Left cardiac atrium (tissue), 4 donors: ENCODE measurements around the gene PLP2. TPM values are rescaled to one million over a fixed set of nuclear protein-coding genes. Genes with fewer than 3 reads are reported as not detected.

Experiments used
- ATAC-seq, 2 donors: fragments of 200-7000 bp; cut with Tn5 transposase; one replicate each; pipeline ENCODE4 v1.9.1; 2020; ENCODE audit warnings: mild to moderate bottlenecking in 2 of 2, moderate library complexity in 2 of 2
- DNase-seq: peaks from one replicate; pipeline ENCODE4 v3.0.0-alpha.2; 2020
- intact Hi-C, 2 donors: fragments of 100-400 bp; cut with DNase I; formaldehyde crosslinking; loops; one replicate each; pipeline versions ENCODE4 v1.14.1 to v1.15.1; 2022 to 2023
- total RNA-seq, 2 donors: library from RNA; stranded (reverse); fragmentation: NEBNext Ultra II Directional; extraction: Animal tissue kit (Norgen Biotek cat#: 25700); gene quantifications; one replicate each; pipeline ENCODE4 v1.2.1, GENCODE V29; 2021
- donor health status: DM: no; HTN: yes; CAD: no.
- donor health status: DM: no; HTN: yes; CAD: no; lungs with severe emphysema.
- donor health status: DM: yes; HTN: yes; CAD: no.
- donor health status: Dilated cardiomyopathy.

PLP2 gene
- total RNA-seq, 2 donors from 2014 or later, result 97.5 to 114 TPM

DNA sequence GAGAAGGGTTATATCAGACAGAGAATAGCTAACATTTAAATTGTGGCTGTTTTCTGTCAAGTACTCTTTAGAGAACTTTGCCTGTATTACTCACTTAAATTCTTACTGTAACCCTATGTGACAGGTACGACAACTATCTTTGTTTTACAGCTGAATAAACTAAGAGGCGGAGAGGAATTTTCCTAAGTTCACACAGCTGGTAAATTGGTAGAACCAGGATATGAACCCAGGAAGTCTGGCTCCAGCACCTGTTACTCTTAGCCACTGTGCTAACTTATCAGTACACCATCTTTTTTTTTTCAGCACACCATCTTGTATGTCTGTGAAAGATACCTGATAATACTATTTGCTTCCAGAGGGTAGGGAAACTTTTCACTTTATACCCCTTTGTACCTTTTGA lies 30.3 kb downstream of the PLP2 start:
- no peak for ATAC-seq
- intact Hi-C loops, result no loop called here
- DNase-seq, result no peak

DNA sequence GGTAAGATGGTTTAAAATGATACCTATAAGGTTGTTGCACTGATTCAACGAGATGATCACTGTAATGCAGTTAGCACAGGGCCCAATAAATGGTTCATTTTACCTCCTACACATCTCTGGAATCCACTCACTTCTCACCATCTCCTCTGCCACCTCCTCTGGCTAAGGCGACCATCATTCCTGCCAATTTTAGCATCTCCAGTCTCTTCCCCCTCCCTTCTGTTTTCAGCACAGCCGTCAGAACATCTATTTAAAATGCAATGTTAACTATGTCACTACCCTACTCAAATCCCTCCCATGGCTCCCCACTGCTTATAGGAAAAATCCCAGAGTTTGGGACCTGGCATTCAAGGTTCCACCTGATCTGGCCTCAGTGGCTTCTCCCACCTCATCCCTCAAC lies 31.8 kb downstream of the PLP2 start:
- DNase-seq, result no peak
- intact Hi-C loops, result no loop called here
- ATAC-seq, result no peak

DNA sequence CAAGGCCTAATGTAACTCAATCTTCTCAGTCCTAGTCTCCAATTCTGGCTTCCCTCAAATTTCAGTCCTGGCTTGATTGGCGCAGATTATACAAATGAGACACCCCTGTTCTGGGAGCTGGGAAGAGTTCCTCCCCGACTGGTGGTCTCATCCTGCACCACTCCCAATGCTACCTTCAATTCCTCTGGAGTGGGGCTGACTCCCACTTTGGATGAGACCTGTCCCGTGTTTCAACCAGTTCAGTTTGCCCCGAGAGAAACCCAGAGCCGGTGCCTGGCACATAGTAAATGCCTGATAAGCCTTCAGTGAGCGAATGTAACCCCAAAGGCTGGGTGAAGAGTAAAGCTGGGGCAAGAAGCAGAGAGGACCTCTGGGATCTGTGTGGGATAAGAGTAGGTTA lies 32.3 kb downstream of the PLP2 start:
- no peak for DNase-seq
- no peak for ATAC-seq
- intact Hi-C loops, result no loop called here

DNA sequence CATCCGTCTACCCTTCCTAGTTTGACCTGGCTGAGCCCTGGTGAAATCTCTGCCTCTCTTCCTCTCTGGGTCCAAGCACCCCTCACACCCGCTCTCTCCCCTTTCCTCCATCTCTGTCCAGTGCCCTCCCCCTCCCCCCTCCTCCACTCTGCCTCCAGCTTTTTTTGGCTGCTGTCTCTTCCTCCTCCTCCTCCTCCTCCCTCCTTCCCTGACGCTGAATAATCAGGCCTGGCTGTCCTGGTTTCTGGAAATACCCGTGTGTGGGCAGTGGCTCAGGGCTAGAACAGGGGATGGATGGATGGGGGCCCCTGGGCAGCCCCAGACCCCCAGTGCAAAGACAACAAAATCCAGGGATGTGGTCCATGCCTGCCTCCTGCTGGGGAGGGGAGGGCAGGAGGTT lies 33.0 kb downstream of the PLP2 start:
- intact Hi-C loops, result no loop called here
- no peak for DNase-seq
- no peak for ATAC-seq

DNA sequence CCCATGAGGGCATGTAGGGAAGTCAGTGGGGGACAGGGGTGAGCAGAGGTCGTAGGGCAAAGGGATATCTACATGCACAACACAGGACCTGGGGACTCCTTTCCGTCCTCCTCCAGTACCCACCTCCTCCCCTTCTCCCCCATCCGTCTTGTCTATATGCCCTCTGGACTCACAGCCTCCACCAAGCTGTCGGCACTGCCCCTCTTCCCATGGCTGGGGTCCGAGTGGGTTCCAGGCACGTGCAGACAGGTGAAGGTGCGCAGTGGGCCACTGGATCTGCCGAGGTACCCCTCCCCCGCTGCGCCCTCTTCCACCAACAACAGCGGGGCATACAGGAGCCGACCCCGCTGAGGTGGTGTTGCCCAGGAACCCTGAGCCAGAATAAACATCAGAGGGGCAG lies 33.7 kb downstream of the PLP2 start:
- intact Hi-C loops, result no loop called here
- no peak for DNase-seq
- no peak for ATAC-seq

DNA sequence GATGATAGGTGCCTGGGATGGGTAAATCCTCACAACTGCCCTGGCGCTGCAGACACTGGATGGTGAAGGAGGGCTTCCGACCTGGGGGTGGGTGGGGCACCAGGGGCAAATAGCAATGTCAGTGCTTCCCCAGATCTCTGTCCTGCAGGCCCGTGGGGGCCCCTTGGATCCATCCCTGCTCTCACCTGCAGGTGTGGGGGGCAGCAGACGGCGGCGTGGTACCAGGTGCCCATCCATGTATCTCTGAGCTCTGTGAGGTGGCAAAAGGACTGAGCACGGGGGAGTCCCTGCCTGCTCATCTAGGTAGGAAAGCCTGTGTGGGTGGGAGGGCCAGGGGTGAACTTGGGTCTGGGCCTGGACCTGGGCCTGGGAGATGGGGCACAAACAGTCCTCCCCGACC lies 34.8 kb downstream of the PLP2 start:
- DNase-seq (no peak), ATAC-seq (no peak)
- intact Hi-C loops, result no loop called here

DNA sequence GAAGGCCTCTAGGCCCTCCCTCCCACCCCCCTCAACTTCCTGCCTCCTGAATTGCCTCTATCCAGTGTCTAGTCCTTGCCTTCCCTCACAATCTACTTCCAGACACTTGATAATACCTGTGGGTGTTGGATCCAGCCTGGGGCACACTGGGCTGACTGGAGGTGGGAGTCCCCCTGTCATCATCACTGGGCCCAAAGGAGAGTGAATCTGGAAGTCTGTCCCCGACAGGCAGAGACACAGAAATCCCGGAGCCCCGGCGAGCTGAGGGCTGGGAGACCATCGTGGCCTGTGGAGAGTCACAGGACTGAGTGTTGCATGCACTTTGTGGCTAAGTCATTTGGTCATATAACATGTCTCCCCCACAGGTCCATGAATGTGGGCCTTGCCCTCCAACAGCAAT lies 36.7 kb downstream of the PLP2 start:
- no peak for DNase-seq
- intact Hi-C loops, result no loop called here

DNA sequence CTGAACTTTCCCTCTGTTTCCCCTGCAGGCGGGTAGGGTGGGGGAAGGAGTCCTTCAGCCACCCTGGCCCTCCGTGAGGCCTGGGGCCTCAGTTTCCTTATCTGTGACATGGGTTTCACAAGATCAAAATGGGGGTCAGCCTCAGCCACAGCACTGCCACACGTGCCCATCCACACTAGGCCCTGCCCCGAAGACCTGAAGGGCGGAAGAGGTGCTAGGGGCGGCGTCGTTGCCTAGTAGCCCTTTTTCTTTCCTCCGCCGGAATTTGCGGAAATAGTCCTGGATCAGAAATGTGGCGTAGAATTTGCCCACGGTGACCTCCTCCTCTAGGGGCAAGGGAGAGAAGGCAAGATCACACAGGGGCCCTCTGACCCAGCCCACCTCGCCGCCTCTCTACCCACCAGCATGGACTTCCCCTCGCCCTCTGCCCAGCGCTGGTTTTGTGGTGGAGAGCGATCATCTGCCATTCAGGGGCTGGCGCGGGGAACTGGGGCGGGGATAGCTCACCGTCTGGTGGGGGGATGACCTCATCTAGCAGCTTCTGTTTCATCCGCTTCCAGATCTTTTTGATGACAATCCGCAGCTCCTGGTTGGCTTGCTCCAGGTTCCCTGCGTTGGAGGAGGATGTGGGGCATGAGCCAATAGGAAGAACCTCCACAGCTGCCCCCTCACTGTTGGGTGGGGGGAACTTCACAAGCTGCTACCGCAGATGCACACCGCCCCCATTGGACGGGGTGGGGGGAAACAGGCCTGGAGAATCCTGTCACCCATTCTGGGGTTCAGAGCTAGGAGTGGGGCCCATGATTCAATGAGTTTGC lies 37.9 kb downstream of the PLP2 start:
- ATAC-seq (no peak), DNase-seq (no peak)
- intact Hi-C loops, result no loop called here

More for the DNA sequence above, 36.7 kb downstream of the PLP2 start:
- no peak for ATAC-seq

DNA sequence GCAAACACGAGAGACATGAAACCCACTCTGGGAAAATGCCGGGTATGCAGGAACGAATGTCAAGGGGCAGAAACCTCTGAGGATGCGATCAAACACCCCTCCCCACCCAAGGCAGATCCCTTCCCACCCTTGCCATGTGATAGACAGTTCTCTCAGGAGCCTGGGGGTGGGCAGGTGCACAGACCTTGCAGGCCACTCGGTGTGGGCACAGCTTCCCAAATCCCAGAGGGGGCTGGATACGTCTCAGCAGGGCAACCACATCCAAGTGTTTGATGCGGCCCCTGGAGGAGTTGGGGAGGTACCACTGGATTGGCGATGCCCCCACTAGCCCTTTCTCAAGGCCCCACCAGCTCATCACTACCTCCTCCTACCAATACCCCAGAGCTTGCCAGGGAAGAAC lies 38.7 kb downstream of the PLP2 start:
- no peak for DNase-seq
- intact Hi-C loops, result no loop called here
- no peak for ATAC-seq

DNA sequence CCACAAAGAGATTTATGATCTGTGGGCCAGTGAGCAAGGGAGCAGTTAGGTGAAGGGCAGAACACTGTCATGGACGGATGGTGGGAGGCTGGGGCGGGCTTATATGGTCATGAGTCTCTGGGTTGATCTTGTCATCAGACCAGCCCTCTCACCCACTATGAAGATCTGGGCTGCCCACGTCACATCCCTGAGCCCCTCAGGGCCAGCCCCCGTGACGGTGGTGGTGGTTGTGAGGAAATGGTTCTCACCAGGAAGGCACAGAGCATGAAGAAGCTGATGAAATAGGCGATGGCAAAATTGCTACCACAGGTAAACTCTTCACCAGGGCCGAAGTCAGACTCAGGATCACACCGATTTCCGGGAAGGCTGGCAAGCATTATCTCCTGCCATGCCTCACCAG lies 39.4 kb downstream of the PLP2 start:
- no peak for DNase-seq
- ATAC-seq, result no peak
- intact Hi-C loops, result no loop called here

DNA sequence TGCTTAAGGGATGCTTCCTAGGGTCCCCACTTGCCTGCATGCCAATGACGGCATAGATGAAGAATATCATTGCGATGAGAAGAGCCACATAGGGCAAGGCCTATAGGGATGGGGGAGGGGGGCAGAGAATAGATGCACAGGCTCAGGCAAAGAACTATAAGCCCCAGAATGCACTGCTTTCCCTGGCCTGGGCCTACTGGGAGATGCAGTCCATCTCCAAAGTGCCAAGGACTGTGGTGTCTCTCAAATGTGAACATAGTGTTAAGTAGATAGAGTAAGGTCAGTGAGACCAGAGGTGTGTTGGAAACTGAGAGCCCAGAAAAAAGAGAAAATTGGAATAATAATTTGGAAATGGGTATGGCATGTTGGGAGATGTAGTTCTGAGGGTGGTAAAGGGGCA lies 40.5 kb downstream of the PLP2 start:
- ATAC-seq (no peak), DNase-seq (no peak)
- intact Hi-C loops, result no loop called here

DNA sequence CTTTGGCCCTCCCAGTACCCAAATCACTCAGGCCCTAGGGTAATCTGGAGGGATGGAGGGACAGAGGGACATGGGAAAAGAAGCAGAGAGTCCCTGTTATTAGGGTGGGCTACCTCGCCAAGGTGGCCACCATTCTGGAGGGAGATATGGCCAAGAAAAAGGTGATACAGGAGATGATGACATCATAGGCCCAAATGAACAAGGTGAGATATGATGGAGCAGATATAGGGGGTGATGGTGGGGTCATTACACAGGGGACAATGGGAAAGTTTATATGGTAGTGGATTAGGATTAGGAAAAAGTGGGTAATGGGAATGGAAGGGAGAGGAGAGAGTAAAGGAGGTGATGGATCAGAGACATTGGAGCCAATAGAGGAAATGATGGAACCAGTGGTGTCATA lies 41.2 kb downstream of the PLP2 start:
- no peak for ATAC-seq
- intact Hi-C loops, result no loop called here
- DNase-seq, result no peak

DNA sequence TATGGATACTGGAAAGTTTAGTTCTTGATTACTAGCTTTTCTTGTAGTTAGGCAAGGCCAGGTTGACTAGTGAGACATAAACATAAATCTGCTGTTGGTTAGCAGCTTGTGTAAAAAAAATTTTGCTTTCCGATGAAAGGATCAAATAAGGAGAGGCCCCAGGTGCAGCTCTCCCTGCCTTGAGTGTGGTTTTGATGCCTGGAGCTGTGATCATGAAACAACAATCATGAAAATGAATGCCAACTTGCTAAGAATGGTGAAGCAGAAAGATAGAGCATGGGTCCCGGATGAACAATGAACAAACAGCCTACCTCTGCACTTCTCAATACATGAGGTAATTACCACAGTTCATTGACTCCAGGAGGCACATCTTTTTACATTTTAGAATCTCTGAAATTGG lies 42.7 kb downstream of the PLP2 start:
- ATAC-seq, result no peak

DNA sequence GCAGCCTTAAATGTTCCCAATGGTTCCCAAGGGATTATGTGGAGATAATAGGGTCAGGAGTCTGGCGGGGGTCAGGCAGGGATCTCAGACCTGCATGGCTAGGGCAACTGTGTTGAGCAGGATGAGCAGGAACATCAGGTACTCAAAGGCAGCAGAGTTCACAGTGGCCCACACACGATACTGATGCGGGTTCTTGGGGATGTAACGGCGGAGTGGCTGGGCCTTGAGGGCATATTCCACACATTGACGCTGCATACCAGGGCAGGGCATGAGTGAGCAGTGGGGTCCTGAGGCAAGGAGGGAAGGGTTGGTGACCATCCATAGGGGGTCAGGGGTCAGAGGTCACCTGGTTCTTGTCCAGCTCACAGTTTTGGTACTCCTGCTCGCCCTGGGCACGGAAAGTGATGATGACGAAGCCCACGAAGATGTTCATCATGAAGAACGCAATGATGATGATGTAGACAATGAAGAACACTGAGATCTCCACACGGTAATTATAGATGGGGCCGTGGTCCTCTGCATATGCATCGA lies 43.4 kb downstream of the PLP2 start:
- intact Hi-C loops, result no loop called here
- DNase-seq, result no peak
- ATAC-seq, result no peak

More for the DNA sequence above, 42.7 kb downstream of the PLP2 start:
- no peak for DNase-seq
- intact Hi-C loops, result no loop called here

DNA sequence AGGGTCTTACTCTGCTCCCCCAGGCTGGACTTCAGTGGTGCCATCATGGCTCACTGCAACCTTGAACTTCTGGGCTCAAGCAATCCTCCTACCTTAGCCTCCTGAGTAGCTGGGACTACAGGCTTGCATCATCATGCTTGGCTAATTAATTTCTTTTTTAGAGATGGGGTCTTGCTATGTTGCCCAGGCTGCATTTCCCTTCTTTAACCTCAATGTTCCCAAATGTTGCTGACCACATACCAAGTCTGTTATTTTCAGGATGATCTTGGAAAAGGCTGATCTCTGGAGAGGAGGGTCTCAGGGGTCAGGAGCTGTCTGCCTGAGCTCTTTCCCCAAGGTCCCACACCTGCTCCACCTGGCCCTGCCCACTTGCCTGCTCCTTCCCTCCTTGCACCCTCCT lies 48.4 kb downstream of the PLP2 start:
- ATAC-seq (no peak), DNase-seq (no peak)
- intact Hi-C loops, result no loop called here

DNA sequence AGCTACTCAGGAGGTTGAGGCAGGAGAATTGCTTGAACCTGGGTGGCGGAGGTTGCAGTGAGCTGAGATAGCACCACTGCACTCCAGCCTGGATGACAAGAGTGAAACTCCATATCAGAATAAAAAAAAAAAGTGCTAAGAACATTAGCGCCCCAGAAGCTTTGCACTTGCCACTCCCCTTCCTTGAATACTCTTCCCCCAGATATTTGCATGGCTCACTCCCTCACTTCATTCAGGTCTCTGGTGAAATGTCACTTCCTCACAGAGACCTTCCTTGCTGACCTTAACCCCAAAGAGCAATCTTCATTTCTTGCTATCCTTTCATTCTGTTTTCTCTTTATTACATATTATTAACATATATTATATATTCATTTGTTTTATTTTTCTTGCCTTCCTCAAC lies 50.2 kb downstream of the PLP2 start:
- ATAC-seq (no peak), DNase-seq (no peak)
- intact Hi-C loops, result no loop called here

Other genes with a start within 250 kb of the PLP2 start
- 10 to 100 TPM; 19.0 to 27.0 TPM for gene OTUD5, start 214.3 kb upstream of the PLP2 start, total RNA-seq
- 1 to 10 TPM in 1 of 2 donors, under 1 TPM in 1; 0.99 to 1.4 TPM for gene KCND1, start 200.1 kb upstream of the PLP2 start, total RNA-seq
- 10 to 100 TPM; 23.7 to 25.4 TPM for gene GRIPAP1, start 169.6 kb upstream of the PLP2 start, total RNA-seq
- 10 to 100 TPM; 34.5 to 36.2 TPM for gene TFE3, start 128.5 kb upstream of the PLP2 start, total RNA-seq
- gene CCDC120, start 112.9 kb upstream of the PLP2 start, total RNA-seq, result 1 to 10 TPM; 2.4 to 2.7 TPM
- 10 to 100 TPM; 15.6 to 20.1 TPM for gene PRAF2, start 97.9 kb upstream of the PLP2 start, total RNA-seq
- 10 to 100 TPM; 52.3 to 61.1 TPM for gene WDR45, start 92.0 kb upstream of the PLP2 start, total RNA-seq
- 10 to 100 TPM; 17.1 to 19.4 TPM for gene GPKOW, start 48.2 kb upstream of the PLP2 start, total RNA-seq
- gene MAGIX, start 9.1 kb upstream of the PLP2 start, total RNA-seq, result 1 to 10 TPM; 7.7 to 7.9 TPM
- gene PRICKLE3, start 14.5 kb downstream of the PLP2 start, total RNA-seq, result 10 to 100 TPM in 1 of 2 donors, 1 to 10 TPM in 1; 9.9 to 14.8 TPM
- gene SYP, start 28.3 kb downstream of the PLP2 start, total RNA-seq, result 1 to 10 TPM; 1.8 to 2.8 TPM
- gene CACNA1F, start 61.4 kb downstream of the PLP2 start, total RNA-seq, result under 1 TPM; 0.03 to 0.21 TPM
- 10 to 100 TPM in 1 of 2 donors, 1 to 10 TPM in 1; 8.8 to 10.7 TPM for gene CCDC22, start 63.6 kb downstream of the PLP2 start, total RNA-seq
- not detected for gene FOXP3, start 92.8 kb downstream of the PLP2 start, total RNA-seq
- gene PPP1R3F, start 97.9 kb downstream of the PLP2 start, total RNA-seq, result 10 to 100 TPM; 17.5 to 22.5 TPM
- not detected for gene GAGE10, start 131.7 kb downstream of the PLP2 start, total RNA-seq
- gene GAGE12J, start 150.1 kb downstream of the PLP2 start, total RNA-seq, result not detected
- gene GAGE13, start 159.7 kb downstream of the PLP2 start, total RNA-seq, result not detected